ENCODE data around the gene SLC6A11. TPM values are rescaled to one million over a fixed set of nuclear protein-coding genes. Genes with fewer than 3 reads are reported as not detected.

Gene SLC6A11
- total RNA-seq, 1 experiment from 2014 or later, result not detected

- H3K9me3 ChIP-seq (ENCODE audit: low read depth, low read length, poor library complexity, severe bottlenecking), result no peaks in the 10 kb centered on the region
- intact Hi-C loops (cut with micrococcal nuclease; ENCODE audit: unreplicated experiment), result no loop called here
- H3K36me3 ChIP-seq (ENCODE audit: insufficient read depth, low read length, poor library complexity, severe bottlenecking), result no peaks in the 10 kb centered on the region
- H3K4me3 ChIP-seq (ENCODE audit: low read depth, low read length, poor library complexity, severe bottlenecking), result no peak overlapping the region
- ChIA-PET POLR2A (ENCODE audit: low non-redundant PET) (no interaction called here), CTCF (no interaction called here)
- H3K27me3 ChIP-seq (replicated peaks; ENCODE audit: insufficient read depth, low read depth, low read length, poor library complexity), result peaks cover 43% of the 10 kb centered on the region
- no peak overlapping the region for H3K27ac ChIP-seq (ENCODE audit: low read depth, low read length, poor library complexity, severe bottlenecking)
- no TSS peak for BruUV-seq (replicated peaks)
- no peak for DNase-seq (ENCODE audit: low spot score)
- TF ChIP-seq EZH2 (IDR thresholded peaks at IDR 0.05; ENCODE audit: borderline replicate concordance, low read depth, low read length, poor library complexity, severe bottlenecking), result no peak
- TF ChIP-seq CTCF (conservative IDR thresholded peaks at IDR 0.05; ENCODE audit: low read depth, low read length), result no peak
- H3K4me1 ChIP-seq (ENCODE audit: insufficient read depth, low read length, poor library complexity, severe bottlenecking), result no peaks in the 10 kb centered on the region
These were observed 173.0 kb downstream of the SLC6A11 start for GRCh38 chr3:10988991-10989484.

Other genes starting within 250 kb of the SLC6A11 start
- gene SLC6A1, start 176.5 kb downstream of the SLC6A11 start, total RNA-seq (2021), result not detected in 2 replicates